NCI-H1105 treated with DMSO at 0.1 percent for 48 hours (cell line): Measurements from ENCODE around the gene PLD4.

Experiments
- DNase-seq: peaks from one replicate; lab custom pipeline; 2025; lab: John Stamatoyannopoulos, UW

The PLD4 gene

DNA sequence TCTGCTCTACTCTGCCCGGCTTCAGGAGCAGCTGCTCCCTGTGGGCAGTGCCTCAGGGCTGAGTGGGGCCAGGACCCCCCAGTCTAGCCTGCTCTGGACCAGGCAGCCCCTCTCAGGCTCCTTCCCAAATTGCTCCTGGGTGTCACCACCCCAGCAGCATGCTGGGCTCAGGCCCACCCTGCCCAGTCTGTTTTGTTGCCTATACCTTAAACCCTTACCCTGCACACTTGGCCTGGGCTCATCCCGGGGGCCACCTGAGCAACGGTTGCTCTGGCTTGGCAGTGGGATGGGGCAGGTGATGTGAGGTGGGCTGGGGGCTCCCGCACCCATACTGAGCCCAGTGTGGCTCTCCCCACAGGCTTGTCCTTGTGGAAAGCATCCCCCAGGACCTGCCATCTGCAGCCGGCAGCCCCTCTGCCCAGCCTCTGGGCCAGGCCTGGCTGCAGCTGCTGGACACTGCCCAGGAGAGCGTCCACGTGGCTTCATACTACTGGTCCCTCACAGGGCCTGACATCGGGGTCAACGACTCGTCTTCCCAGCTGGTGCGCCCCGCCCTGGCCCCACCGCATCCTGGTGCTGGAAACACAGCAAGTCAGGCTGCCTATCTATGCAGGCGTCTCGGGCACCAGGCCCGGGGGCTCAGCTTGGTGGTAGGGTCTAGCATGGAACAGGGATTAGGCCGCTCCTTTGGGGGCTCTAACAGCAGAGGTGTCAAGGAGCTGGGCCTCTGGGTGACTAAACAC lies 3.9 kb downstream of the PLD4 start:
- DNase-seq = no peak

DNA sequence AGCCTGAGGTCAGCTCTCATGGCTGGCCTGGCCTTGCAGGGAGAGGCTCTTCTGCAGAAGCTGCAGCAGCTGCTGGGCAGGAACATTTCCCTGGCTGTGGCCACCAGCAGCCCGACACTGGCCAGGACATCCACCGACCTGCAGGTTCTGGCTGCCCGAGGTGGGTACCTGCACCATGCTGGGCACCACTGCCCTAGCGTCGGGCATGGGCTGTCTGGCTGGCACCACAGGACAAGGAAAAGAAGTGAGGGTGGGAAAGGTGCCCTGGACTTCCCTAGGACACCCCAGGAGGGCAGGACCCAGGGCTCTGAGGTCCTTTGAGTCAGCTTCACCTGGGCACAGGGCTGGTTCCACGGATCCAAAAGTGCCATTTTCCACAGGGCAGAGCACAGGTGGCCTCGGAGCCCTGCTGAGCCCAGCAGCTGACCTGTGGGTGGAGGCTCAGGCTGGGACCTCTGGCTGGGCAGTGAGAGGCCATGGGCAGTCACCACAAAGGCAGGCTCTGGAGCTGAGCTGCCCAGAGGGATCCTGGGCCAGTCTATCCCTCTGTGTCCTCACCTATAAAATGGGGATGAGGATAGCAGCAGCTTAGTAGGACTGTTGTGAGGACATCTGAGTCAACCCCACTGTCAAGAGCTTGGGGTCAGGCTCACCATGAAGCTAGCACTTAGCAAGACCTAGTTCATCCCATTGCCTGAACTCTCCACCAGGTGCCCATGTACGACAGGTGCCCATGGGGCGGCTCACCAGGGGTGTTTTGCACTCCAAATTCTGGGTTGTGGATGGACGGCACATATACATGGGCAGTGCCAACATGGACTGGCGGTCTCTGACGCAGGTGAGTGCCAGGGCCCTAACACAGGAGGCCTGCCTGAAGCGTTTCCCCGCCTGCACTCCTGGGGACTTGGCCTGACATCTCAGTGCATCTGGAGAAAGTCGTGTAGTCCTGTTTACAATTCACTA lies 4.9 kb downstream of the PLD4 start:
- DNase-seq = no peak

DNA sequence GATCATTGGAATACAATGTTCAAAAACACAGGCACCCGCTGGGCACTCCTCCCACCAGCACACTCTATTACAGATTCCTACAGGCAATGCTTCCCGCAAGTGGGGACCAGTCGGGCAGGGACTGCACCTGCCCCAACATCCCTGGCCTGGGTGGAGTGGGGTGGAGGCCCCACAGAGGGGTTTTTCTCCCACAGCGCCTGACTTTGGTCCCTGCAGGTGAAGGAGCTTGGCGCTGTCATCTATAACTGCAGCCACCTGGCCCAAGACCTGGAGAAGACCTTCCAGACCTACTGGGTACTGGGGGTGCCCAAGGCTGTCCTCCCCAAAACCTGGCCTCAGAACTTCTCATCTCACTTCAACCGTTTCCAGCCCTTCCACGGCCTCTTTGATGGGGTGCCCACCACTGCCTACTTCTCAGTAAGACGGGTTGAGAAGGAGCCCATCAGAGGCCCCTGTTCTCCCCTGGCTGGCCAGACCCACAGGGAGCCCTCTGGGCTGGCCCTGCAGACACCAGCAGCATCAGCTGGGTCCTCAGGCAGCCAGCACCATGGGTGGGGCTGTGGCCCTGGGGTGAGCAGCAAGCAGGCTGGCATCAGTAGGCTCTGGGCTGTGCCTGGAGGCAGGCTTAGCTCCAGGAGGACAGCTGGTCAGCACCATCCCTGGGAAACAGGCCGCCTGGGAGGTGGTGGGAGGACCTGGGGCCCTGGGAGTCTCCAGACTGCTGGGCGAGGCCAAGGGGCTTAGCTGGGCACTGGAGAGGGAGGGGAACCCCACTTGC lies 6.0 kb downstream of the PLD4 start:
- DNase-seq = no peak

DNA sequence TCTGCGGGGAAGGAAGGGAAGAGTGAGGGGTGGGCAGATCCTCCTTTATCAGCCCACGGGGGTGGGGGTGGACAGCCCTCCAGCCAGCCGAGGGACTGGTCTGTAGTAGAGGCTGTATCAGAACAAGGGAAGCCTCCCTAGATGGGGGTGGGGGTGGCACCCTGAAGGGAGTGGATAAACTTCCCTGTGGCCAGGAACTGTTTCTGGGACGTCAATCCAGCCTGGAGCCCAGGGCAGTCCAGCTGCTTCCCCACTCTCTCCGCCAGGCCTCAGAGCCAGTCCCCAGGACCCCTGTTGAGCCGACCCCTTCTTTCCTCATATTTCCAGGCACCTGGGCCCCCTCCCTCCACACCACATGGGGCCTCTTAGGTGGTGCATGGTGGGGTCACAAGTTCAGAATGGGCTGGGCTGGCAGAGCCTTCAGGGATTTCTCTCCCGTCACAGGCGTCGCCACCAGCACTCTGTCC lies 6.7 kb downstream of the PLD4 start:
- DNase-seq = no peak

DNA sequence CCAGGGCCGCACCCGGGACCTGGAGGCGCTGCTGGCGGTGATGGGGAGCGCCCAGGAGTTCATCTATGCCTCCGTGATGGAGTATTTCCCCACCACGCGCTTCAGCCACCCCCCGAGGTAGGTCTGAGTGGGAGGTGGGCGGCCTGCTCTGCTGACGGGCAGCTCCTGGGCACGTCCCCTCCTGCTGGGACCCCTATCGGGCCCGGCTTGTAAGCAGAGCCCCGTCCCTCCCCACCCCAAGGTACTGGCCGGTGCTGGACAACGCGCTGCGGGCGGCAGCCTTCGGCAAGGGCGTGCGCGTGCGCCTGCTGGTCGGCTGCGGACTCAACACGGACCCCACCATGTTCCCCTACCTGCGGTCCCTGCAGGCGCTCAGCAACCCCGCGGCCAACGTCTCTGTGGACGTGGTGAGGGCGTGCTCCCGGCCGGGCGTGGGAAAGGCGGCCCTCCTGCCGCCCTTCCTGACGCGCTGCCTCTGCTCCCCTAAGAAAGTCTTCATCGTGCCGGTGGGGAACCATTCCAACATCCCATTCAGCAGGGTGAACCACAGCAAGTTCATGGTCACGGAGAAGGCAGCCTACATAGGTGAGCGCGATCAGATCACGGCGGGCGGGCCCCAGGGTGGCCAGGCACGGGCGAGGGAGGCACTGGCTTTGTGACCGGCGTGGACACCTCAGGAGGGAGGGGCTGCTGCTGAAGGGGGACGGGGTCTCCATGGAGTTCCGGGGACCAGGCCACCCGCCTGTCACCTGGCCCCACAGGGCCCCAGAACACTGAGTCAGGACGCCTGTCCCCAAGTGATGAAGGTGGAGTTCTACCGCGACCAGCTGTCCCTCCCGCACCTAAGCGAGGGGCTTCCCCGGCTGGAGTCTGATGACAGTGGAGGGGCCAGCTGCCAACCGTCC lies 7.3 kb downstream of the PLD4 start:
- DNase-seq = no peak

DNA sequence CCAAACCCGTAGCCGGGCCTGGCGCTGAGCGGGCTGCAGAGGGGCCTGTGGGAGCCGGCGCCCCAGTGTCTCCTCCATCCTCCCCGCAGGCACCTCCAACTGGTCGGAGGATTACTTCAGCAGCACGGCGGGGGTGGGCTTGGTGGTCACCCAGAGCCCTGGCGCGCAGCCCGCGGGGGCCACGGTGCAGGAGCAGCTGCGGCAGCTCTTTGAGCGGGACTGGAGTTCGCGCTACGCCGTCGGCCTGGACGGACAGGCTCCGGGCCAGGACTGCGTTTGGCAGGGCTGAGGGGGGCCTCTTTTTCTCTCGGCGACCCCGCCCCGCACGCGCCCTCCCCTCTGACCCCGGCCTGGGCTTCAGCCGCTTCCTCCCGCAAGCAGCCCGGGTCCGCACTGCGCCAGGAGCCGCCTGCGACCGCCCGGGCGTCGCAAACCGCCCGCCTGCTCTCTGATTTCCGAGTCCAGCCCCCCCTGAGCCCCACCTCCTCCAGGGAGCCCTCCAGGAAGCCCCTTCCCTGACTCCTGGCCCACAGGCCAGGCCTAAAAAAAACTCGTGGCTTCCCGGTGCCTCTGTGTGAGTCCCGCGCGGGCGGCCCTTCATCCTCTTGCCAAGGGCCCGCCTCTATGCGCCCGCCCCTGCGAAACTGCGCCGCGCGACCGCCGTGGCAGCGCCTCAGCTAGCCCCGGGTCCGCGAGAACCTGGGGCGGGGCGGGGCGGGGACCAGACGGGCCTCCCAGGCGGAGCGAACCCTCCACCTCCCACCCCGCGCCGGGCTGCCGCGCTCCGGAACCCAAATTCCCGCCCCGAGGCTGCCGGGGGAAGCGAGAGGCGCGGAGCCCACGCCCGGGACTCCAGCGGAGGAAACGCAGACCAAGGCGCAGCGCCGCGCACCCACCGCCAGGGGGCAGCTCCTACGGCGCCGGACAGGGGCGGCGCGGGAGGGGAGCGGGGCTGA lies 8.3 kb downstream of the PLD4 start:
- peak; percentile 56 for DNase-seq

DNA sequence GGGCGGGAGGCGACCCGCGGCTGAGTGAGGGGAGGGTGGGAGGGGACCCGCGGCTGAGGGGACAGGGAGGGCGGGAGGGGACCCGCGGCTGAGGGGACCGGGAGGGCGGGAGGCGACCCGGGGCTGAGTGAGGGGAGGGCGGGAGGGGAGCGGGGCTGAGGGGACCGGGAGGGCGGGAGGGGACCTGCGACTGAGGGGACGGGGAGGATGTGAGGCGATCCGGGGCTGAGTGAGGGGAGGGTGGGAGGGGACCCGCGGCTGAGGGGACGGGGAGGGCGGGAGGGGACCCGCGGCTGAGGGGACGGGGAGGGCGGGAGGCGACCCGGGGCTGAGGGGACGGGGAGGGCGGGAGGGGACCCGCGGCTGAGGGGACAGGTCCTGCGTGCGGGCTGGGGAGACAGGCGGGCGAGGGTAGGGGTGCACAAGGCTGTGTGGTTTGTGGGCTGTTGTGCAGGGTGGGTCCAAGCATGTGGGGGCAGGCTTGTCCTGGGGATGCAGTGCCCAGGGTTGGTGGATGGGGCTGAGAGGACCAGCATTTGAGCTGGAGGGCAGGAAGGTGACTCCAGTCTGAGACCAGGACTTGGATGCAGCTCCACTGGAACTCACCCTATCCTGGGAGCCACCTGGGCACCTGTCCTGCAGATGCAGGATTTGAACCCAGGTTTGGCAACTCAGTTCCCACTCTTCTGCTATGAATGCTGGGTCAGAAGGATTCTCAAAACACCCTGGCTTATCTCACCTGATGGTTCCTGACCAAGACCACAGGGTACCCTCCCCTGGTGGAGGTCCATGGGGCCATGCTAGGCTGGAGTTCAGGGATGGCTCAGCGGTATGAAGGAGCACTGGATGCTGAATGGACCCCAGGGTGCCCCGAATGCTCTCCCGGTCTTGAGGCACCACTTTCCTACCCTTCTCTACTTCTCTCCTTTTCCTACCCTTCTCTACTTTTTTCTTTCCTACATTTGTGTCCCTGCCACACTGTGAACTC lies 9.4 kb downstream of the PLD4 start:
- no peak for DNase-seq

DNA sequence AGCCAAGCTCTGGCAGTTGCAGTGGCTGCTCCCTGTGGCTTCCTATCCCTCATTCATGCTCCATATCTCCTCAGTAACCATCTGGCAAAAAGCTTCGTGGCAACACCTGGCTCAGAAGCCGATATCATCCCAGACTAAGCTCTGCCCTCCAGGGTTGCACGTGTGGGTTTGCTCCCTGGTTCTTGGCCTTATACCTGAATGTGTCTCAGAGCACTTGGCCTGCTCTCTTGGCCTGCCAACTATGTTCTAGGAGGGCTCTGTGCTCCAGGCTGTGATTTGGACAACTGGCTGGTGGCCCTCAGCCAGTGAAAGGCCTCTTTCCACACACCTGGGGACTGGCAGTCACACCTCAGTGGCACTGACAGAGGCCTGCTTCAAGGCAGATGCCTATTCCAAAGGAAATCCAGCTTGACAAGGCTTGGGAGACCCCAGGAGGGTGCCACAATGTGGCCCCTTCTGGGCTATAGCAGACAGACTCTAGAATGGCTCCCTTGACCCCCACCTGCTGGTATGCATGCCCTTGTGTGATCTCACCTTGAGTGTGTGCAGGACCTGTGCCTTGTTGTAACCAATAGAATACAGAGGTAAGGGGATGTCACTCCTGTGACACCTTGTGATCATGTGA lies 10.5 kb downstream of the PLD4 start:
- no peak for DNase-seq

DNA sequence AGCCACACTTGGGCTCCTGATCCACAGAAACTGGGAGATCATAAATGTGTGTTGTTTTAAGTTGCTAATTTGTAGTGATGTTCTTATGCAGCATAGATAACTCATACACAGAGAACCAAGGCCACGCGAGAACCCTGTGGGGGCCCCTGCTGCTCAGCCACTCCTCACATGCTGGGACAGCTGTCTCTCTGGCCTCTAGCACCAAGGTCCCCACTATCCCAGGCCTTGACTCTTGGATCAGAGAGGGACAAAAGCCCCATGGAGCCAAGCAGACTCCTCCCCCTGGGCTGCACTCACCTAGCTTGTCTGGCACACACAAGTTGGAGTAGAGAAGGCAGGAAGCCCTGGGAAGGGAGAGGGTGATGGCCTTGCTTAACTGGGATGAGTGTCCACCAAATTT lies 11.3 kb downstream of the PLD4 start:
- DNase-seq = no peak

DNA sequence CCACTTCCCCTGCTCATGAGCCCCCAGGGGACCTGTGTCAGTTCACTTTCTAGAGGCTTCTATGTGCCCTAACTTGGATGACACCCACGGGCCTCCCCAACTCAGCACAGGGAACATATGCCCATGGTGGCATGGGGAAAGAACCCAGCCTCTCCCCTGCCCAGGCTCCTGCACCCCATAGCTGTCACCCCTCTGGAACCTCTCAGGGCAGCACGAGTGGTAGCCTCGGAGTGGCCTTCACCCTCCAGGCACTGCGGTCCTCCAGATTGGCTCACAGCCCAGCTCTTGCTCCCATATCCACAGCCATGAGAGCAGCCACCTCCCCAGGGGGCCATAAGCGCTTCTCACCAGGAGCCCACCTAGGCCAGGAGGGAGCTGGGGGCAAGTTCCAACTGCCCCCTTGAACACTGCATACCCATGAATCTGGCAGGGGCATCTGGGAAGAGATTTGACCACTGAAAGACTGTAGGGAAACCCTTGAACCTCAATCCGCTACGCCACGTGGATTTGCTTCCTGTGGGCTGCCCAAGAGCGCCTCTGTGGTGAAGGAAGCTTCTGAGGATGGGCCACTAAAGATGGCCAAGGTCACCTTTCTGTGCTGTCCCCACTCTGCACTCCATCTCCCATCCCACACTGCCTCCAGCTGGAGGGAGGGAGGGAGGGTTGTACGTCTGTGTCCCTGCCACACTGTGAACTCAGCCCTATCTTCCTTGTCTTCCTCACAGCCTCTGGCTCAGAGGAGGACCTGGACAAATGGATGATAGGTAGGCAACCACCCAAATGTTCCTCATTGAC lies 11.9 kb downstream of the PLD4 start:
- DNase-seq = no peak

DNA sequence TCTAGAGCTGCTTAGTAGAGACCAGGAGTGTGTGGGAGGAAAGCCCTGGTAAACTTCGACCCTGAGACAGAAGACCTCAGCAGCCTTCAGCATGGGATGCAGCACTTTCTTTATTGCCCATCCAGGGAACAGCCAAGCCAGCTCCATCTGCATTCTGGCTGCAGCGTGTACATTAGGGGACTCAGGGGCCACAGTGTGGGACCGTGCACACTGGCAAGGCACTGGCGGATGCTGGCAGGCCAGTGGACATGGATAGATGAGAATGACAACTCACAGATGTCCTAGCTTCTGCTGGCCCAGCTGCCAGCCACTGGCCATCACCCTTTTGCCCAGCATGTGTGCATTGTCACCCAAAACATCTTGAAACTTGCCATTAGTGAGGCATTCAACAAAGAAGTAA lies 12.5 kb downstream of the PLD4 start:
- DNase-seq = no peak

DNA sequence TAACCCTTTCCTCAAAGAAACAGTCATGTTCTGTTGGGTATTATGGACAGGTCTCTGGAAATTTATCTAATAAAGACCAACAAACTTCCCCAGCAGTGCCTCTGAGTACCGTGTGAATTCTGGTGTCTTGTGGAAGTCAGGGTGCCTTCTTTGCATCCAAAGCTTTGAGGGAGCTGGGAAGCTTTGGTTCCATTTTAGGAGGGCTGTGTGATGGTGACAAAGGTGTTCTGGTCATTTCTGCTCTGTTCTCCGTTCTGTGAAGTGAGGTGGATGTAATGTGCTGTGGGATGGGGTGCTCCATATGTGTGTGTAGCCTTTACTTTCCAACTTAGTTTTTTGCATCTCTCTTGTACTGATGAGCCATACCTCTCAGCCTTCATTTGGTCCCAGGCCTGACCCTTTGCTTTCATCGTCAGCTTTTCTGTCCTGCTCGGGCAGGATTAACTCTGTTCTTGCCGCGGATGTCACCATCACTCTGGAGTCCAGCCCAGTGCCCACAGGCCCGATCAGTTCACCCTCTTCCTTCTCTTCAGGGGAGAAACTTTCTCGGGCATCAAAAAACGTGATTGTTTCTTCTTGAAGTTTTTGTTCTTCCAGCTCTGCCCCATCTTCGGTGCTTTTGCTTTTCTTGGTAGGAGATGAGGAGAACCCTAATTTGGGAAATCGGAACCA lies 13.2 kb downstream of the PLD4 start:
- no peak for DNase-seq

DNA sequence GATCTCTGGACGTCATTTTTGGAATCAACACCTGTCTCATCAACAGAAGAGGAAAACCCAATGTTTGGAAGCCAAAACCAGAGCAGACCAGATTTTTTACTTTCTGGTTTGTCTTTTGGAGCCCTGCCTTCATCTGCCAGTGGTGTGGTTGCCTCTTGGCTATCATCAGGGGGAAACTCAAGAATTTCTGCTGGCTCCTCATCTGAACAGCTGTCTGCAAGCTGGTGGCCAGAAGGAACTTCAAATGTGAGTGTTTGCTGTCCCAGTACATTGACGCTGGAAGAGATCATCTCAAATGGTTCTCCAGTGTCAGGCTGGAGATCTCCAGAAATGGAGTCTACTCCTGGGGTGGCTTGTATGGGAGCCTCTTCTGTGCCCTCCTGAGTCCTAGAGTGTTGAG lies 13.8 kb downstream of the PLD4 start:
- no peak for DNase-seq

DNA sequence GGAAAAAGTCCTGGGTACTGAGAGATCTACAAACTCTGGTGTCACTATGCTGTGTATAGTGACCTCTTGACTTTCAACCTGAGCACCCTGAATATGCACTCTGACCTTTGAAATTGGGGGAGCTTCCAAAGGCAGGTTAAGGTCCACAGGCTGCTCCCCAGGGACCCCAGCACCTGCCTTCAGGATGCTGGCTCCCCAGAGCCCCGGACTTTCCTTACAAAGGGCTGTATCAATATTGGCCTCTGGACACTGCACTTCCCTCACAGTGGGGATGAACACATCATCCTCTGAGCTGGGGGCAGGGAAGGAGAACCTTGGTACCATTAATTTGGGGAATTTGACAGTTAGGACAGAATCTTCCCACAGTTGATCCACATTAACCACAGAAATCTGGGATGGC lies 14.3 kb downstream of the PLD4 start:
- no peak for DNase-seq

DNA sequence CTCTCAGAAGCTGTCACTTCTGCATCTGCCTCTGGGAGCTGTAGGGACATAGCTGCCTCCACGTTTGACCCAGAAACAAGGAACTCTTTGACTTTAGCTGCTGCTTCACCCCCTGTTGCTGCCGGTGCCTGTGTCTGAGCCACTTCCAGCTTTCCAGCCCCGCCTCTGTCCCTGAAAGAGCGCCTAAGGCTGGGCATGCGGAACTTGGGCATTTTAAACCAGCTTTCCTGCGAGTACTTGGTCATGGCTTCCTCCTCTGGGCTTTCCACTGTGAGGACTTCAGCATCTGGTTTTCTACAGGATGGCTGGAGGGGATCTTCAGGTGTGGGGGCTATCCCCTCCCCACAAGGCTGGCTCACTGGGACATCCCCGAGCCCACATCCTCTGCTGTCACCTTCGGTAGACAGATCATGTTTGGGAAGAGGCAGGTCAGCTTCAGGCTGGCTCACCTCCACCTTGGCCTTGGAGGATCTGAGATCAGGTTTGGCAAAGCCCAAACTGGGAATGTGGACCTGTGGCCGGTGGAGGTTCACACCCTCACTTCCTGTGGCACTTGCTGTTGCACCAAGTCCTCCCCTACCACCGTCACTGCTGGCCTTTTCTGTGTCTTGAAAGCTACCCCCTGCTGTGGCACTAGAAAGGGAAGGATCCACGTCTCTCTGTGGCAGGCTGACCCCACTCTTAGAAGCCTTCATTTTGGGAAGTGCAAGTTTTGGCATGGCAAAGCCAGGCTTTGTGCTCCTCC lies 15.2 kb downstream of the PLD4 start:
- DNase-seq = no peak

DNA sequence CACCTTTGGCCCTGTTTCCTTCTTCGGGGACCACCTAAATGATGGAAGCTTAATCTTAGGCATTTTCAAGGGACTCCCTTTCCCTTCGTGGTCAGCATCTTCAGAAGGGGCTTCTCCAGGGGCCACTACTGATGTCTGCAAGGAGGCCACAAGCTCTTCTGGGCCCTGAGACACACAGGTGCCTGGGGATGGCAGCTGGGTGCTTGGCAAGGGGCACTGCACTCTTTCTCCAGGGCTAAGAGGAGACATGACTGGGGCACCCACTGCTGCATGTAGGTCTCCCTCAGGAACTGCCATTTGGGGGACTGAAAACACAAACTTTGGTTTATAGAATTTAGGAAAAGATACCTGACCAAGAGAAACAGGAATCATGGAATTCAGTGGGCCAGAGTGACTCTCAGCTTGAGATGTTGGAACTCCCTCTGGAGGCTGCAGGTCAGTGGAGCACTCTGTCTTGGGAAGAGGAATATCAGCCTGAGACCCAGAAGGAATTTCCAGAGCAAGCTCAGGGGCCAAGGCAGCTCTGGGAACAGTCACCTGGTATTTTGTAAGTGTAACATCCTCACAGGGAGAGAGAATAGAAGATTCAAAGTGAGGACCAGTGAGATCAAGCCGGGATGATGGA lies 16.0 kb downstream of the PLD4 start:
- no peak for DNase-seq
